H9 (cell line): ENCODE results near the gene TTN. TPM values are rescaled to one million over a fixed set of nuclear protein-coding genes. Genes with fewer than 3 reads are reported as not detected.

ENCODE experiments used
- DNase-seq: peaks from one replicate; pipeline ENCODE4 v3.0.0-alpha.2; 2017
- H2AFZ ChIP-seq: one replicate; pipeline ENCODE4 v1.6.1; 2013; ENCODE audit warnings: mild to moderate bottlenecking, low read length, control low read depth, moderate library complexity
- H2AK5ac ChIP-seq: 2 replicates; pipeline ENCODE4 v1.6.1; 2013; ENCODE audit warnings: low read length, control low read depth, mixed read lengths; ENCODE audit not compliant: insufficient read length
- H2BK120ac ChIP-seq: one replicate; pipeline ENCODE4 v1.6.1; 2013; ENCODE audit warnings: low read depth, mild to moderate bottlenecking, low read length, control low read depth, inconsistent platforms; ENCODE audit not compliant: poor library complexity, severe bottlenecking
- H2BK12ac ChIP-seq: 2 replicates; pipeline ENCODE4 v1.6.1; 2013; ENCODE audit warnings: low read length, control low read depth, mixed read lengths, low read depth; ENCODE audit not compliant: insufficient read length
- H2BK15ac ChIP-seq: 2 replicates; pipeline ENCODE4 v1.6.1; 2013; ENCODE audit warnings: low read depth, low read length, control low read depth
- H2BK20ac ChIP-seq: one replicate; pipeline ENCODE4 v1.6.1; 2013; ENCODE audit warnings: low read depth, mild to moderate bottlenecking, low read length, control low read depth, inconsistent platforms; ENCODE audit not compliant: poor library complexity, severe bottlenecking
- H2BK5ac ChIP-seq: 2 replicates; pipeline ENCODE4 v1.6.1; 2013; ENCODE audit warnings: low read length, control low read depth, mixed read lengths; ENCODE audit not compliant: insufficient read length
- H3K14ac ChIP-seq: 2 replicates; pipeline ENCODE4 v1.6.1; 2013; ENCODE audit warnings: low read length, control low read depth; ENCODE audit not compliant: insufficient read depth
- H3K18ac ChIP-seq: 2 replicates; pipeline ENCODE4 v1.6.1; 2013; ENCODE audit warnings: low read depth, mild to moderate bottlenecking, mixed read lengths, low read length, control low read depth; ENCODE audit not compliant: insufficient read length
- H3K23ac ChIP-seq: 2 replicates; pipeline ENCODE4 v1.6.1; 2013; ENCODE audit warnings: low read length, control low read depth, mixed read lengths, low read depth; ENCODE audit not compliant: insufficient read length
- H3K23me2 ChIP-seq: 2 replicates; pipeline ENCODE4 v1.6.1; 2013; ENCODE audit warnings: low read depth, mild to moderate bottlenecking, mixed read lengths, low read length, control low read depth; ENCODE audit not compliant: insufficient read length, poor library complexity, severe bottlenecking
- H3K27ac ChIP-seq: 2 replicates; pipeline ENCODE4 v1.5.1; 2013; ENCODE audit warnings: low read length, control low read depth, mixed read lengths, low read depth; ENCODE audit not compliant: insufficient read length
- H3K27me3 ChIP-seq: 2 replicates; pipeline ENCODE4 v1.6.1; 2013; ENCODE audit warnings: low read length, control low read depth, inconsistent platforms; ENCODE audit not compliant: insufficient read depth
- H3K4ac ChIP-seq: 2 replicates; pipeline ENCODE4 v1.6.1; 2013; ENCODE audit warnings: low read depth, mild to moderate bottlenecking, control low read depth, inconsistent platforms, low read length, moderate library complexity
- H3K4me1 ChIP-seq: 2 replicates; pipeline ENCODE4 v1.6.1; 2013; ENCODE audit warnings: low read length, control low read depth, inconsistent platforms; ENCODE audit not compliant: insufficient read depth
- H3K4me2 ChIP-seq: 2 replicates; pipeline ENCODE4 v1.6.1; 2013; ENCODE audit warnings: low read length, control low read depth, mixed read lengths; ENCODE audit not compliant: insufficient read length, insufficient read depth
- H3K56ac ChIP-seq: 2 replicates; pipeline ENCODE4 v1.6.1; 2013; ENCODE audit warnings: low read depth, mild to moderate bottlenecking, mixed read lengths, low read length, control low read depth; ENCODE audit not compliant: insufficient read length
- H3K79me1 ChIP-seq: 2 replicates; pipeline ENCODE4 v1.6.1; 2013; ENCODE audit warnings: low read depth, mild to moderate bottlenecking, moderate library complexity, low read length, control low read depth, inconsistent platforms; ENCODE audit not compliant: insufficient read depth, poor library complexity, severe bottlenecking
- H3K79me2 ChIP-seq: 2 replicates; pipeline ENCODE4 v1.6.1; 2013; ENCODE audit warnings: low read length, control low read depth, inconsistent platforms; ENCODE audit not compliant: insufficient read depth
- H3K9ac ChIP-seq: 2 replicates; pipeline ENCODE4 v1.6.1; 2013; ENCODE audit warnings: low read length, control low read depth, mixed read lengths; ENCODE audit not compliant: insufficient read length; ENCODE audit errors: extremely low read depth
- H3K9me3 ChIP-seq: one replicate; pipeline ENCODE4 v1.6.1; 2013; ENCODE audit warnings: low read depth, low read length, inconsistent platforms; ENCODE audit not compliant: control insufficient read depth
- H3T11ph ChIP-seq: one replicate; pipeline ENCODE4 v1.6.1; 2013; ENCODE audit warnings: mild to moderate bottlenecking, low read length, control low read depth, inconsistent platforms
- H4K20me1 ChIP-seq: one replicate; pipeline ENCODE4 v1.6.1; 2013; ENCODE audit not compliant: control insufficient read depth, insufficient read length, insufficient read depth
- H4K5ac ChIP-seq: 2 replicates; pipeline ENCODE4 v1.6.1; 2013; ENCODE audit warnings: low read depth, mild to moderate bottlenecking, mixed read lengths, low read length, control low read depth; ENCODE audit not compliant: insufficient read length
- H4K8ac ChIP-seq: replicated peaks from 2 replicates; pipeline ENCODE4 v1.6.1; 2013; ENCODE audit warnings: low read length, control low read depth, mixed read lengths, low read depth; ENCODE audit not compliant: insufficient read length
- H4K91ac ChIP-seq: 2 replicates; pipeline ENCODE4 v1.6.1; 2013; ENCODE audit warnings: low read depth, mild to moderate bottlenecking, moderate library complexity, mixed read lengths, low read length, control low read depth; ENCODE audit not compliant: insufficient read length
- H3K27ac Mint-ChIP-seq, 3 experiments: 2 replicates in 2 of 3; 3 replicates in 1 of 3; pipeline ENCODE4 v1.8.0; 2020 to 2021; ENCODE audit warnings: mixed read lengths in 3 of 3, mild to moderate bottlenecking in 1 of 3, moderate library complexity in 1 of 3
- H3K27me3 Mint-ChIP-seq: 2 replicates; pipeline ENCODE4 v1.8.0; 2021; ENCODE audit warnings: low read depth, mild to moderate bottlenecking, moderate library complexity, mixed read lengths
- H3K36me3 Mint-ChIP-seq, 3 experiments: 2 replicates in 2 of 3; 3 replicates in 1 of 3; pipeline ENCODE4 v1.8.0; 2020 to 2021; ENCODE audit warnings: low read depth in 3 of 3, mixed read lengths in 3 of 3; ENCODE audit not compliant: insufficient read depth in 1 of 3
- H3K4me1 Mint-ChIP-seq, 2 experiments: 2 replicates each; pipeline ENCODE4 v1.8.0; 2020; ENCODE audit warnings: mixed read lengths in 2 of 2
- H3K4me3 Mint-ChIP-seq, 2 experiments: 2 replicates in 1 of 2; 3 replicates in 1 of 2; pipeline ENCODE4 v1.8.0; 2020 to 2021; ENCODE audit warnings: mild to moderate bottlenecking in 2 of 2, mixed read lengths in 2 of 2, moderate library complexity in 1 of 2
- H3K9me3 Mint-ChIP-seq, 2 experiments: 2 replicates in 1 of 2; 3 replicates in 1 of 2; pipeline ENCODE4 v1.8.0; 2020; ENCODE audit warnings: mild to moderate bottlenecking in 2 of 2, mixed read lengths in 2 of 2, moderate library complexity in 1 of 2
- CTCF ChIP-seq: fragments of 200-600 bp; sonication (generic); conservative IDR thresholded peaks from 3 replicates; pipeline ENCODE4 v1.8.0; 2021; ENCODE audit warnings: antibody characterized with exemption, mild to moderate bottlenecking
- WGBS: extraction: QIAGEN DNeasy Blood & Tissue Kit; methylation state at CpG from one replicate; pipeline ENCODE4 v1.1.7; 2013; ENCODE audit warnings: missing lambda C conversion rate, low lambda C conversion rate, mixed read lengths; ENCODE audit not compliant: insufficient read length; ENCODE audit errors: extremely low coverage; 5-methylcytosine and 5-hydroxymethylcytosine counted together
- total RNA-seq: library from RNA; stranded (reverse); gene quantifications from 2 replicates; pipeline ENCODE4 v1.2.1, GENCODE V29; 2021

The TTN gene
- total RNA-seq, 1 experiment from 2014 or later: 0.70 TPM

GRCh38 chr2:178491612-178492011 lies 315.6 kb downstream of the TTN start:
- Histone ChIP-seq H2BK5ac (no peak overlapping the region), H4K91ac (no peak overlapping the region), H3K18ac (no peak overlapping the region), H3K4me1 (no peaks in the 10 kb centered on the region), H3K56ac (no peak overlapping the region), H2BK15ac (no peak overlapping the region), H2BK20ac (no peak overlapping the region), H2AFZ (no peak overlapping the region), H3K27ac (no peak overlapping the region), H2BK120ac (no peak overlapping the region), H3K9ac (no peak overlapping the region), H2BK12ac (no peak overlapping the region), H3K9me3 (no peaks in the 10 kb centered on the region), H3K23me2 (no peaks in the 10 kb centered on the region), H4K8ac (no peak overlapping the region), H3K4me2 (no peak overlapping the region), H3K27me3 (no peaks in the 10 kb centered on the region), H2AK5ac (no peak overlapping the region), H3K79me2 (no peaks in the 10 kb centered on the region), H3K14ac (no peak overlapping the region), H3T11ph (no peak overlapping the region), H3K79me1 (no peaks in the 10 kb centered on the region), H3K23ac (no peak overlapping the region), H3K4ac (no peak overlapping the region), H4K20me1 (no peaks in the 10 kb centered on the region), H4K5ac (no peak overlapping the region)
- Mint-ChIP-seq H3K4me3 (no peak overlapping the region), H3K36me3 (peaks cover 14 to 47% (median 16%) of the 10 kb centered on the region in 3 experiments; a peak in 6 of 7 replicates), H3K9me3 (no peaks in the 10 kb centered on the region), H3K4me1 (no peaks in the 10 kb centered on the region), H3K27me3 (no peaks in the 10 kb centered on the region), H3K27ac (no peak overlapping the region)
- no peak for DNase-seq
- no peak for TF ChIP-seq CTCF
- no CpG with 5 or more reads among the region's 6 CpGs for WGBS
